Neural cell (in vitro differentiated cells): Measurements from ENCODE around the gene SLC3A2. TPM values are rescaled to one million over a fixed set of nuclear protein-coding genes. Genes with fewer than 3 reads are reported as not detected.

Experiments
- H2AFZ ChIP-seq: fragments of 200-600, 300-800 bp; sonication (generic), shearing (Covaris generic); 2 replicates; pipeline ENCODE4 v1.6.0; 2014; ENCODE audit warnings: low read depth, mild to moderate bottlenecking, antibody characterized with exemption, low read length, moderate library complexity
- H3F3A ChIP-seq: fragments of 200-600 bp; shearing (Covaris generic); 2 replicates; pipeline ENCODE4 v1.6.1; 2016; ENCODE audit warnings: mild to moderate bottlenecking, moderate library complexity, mixed read lengths, antibody characterized with exemption, low read length; ENCODE audit not compliant: insufficient read depth, poor library complexity, severe bottlenecking
- H3K27ac ChIP-seq: fragments of 200-600, 300-800 bp; sonication (generic), shearing (Covaris generic); 2 replicates; pipeline ENCODE4 v1.5.1; 2014; ENCODE audit warnings: mild to moderate bottlenecking, low read length, moderate library complexity
- H3K27me3 ChIP-seq: fragments of 300-800, 200-600 bp; sonication (generic), shearing (Covaris generic); 2 replicates; pipeline ENCODE4 v1.6.0; 2014; ENCODE audit warnings: mild to moderate bottlenecking, low read depth, low read length, moderate library complexity; ENCODE audit not compliant: insufficient read depth
- H3K36me3 ChIP-seq: fragments of 300-800, 200-600 bp; sonication (generic), shearing (Covaris generic); 2 replicates; pipeline ENCODE4 v1.5.1; 2014; ENCODE audit warnings: mild to moderate bottlenecking, antibody characterized with exemption, low read length, moderate library complexity; ENCODE audit not compliant: insufficient read depth
- H3K4me2 ChIP-seq: fragments of 300-800, 200-600 bp; sonication (generic), shearing (Covaris generic); 2 replicates; pipeline ENCODE4 v1.6.0; 2014; ENCODE audit warnings: mild to moderate bottlenecking, low read length
- H3K4me3 ChIP-seq: fragments of 300-800, 200-600 bp; sonication (generic), shearing (Covaris generic); 2 replicates; pipeline ENCODE4 v1.5.1; 2014; ENCODE audit warnings: mild to moderate bottlenecking, low read length, moderate library complexity
- H3K79me2 ChIP-seq: fragments of 200-600 bp; shearing (Covaris generic); replicated peaks from 2 replicates; pipeline ENCODE4 v1.6.0; 2014; ENCODE audit warnings: mild to moderate bottlenecking, low read length, moderate library complexity; ENCODE audit not compliant: insufficient read depth
- H3K9ac ChIP-seq: fragments of 300-800, 200-600 bp; sonication (generic), shearing (Covaris generic); 2 replicates; pipeline ENCODE4 v1.6.1; 2016; ENCODE audit warnings: mild to moderate bottlenecking, low read length, mixed read lengths
- H3K9me2 ChIP-seq: fragments of 200-600 bp; shearing (Covaris generic); 2 replicates; pipeline ENCODE4 v1.6.1; 2016; ENCODE audit warnings: mild to moderate bottlenecking, low read length, mixed read lengths; ENCODE audit not compliant: insufficient read depth
- H3K9me3 ChIP-seq: fragments of 200-600, 300-800 bp; sonication (generic), shearing (Covaris generic); 2 replicates; pipeline ENCODE4 v1.6.1; 2016; ENCODE audit warnings: mild to moderate bottlenecking, mixed run types, low read length, moderate library complexity, mixed read lengths
- H4K20me1 ChIP-seq: fragments of 200-600 bp; shearing (Covaris generic); 2 replicates; pipeline ENCODE4 v1.6.1; 2016; ENCODE audit warnings: mild to moderate bottlenecking, mixed run types; ENCODE audit not compliant: insufficient read depth
- EP300 ChIP-seq: fragments of 450-650 bp; conservative IDR thresholded peaks from 2 replicates; pipeline ENCODE4 v1.6.1; 2014; ENCODE audit warnings: antibody characterized with exemption, mild to moderate bottlenecking, moderate library complexity; ENCODE audit not compliant: poor library complexity, severe bottlenecking
- EZH2 ChIP-seq: fragments of 200-600, 300-800 bp; shearing (Covaris generic), sonication (generic); IDR thresholded peaks from 2 replicates; pipeline ENCODE4 v1.6.1; 2014; ENCODE audit warnings: antibody characterized with exemption, low read length, borderline replicate concordance, mild to moderate bottlenecking; ENCODE audit not compliant: insufficient read depth, poor library complexity, severe bottlenecking
- MXI1 ChIP-seq: fragments of 450-650 bp; conservative IDR thresholded peaks from 2 replicates; pipeline ENCODE4 v1.6.1; 2014; ENCODE audit warnings: antibody characterized with exemption, mild to moderate bottlenecking; ENCODE audit not compliant: poor library complexity, severe bottlenecking
- POLR2AphosphoS5 ChIP-seq: IDR thresholded peaks from 2 replicates; pipeline ENCODE4 v1.6.1; 2012
- RAD21 ChIP-seq: fragments of 450-650 bp; conservative IDR thresholded peaks from 2 replicates; pipeline ENCODE4 v1.6.1; 2014; ENCODE audit warnings: antibody characterized with exemption, mild to moderate bottlenecking, moderate library complexity
- REST ChIP-seq: IDR thresholded peaks from 2 replicates; pipeline ENCODE4 v1.6.1; 2012; ENCODE audit warnings: borderline replicate concordance
- SMC3 ChIP-seq: fragments of 450-650 bp; conservative IDR thresholded peaks from 2 replicates; pipeline ENCODE4 v1.6.1; 2014; ENCODE audit warnings: antibody characterized with exemption, mild to moderate bottlenecking, moderate library complexity; ENCODE audit not compliant: poor library complexity
- TAF1 ChIP-seq: IDR thresholded peaks from 2 replicates; pipeline ENCODE4 v1.6.1; 2012; ENCODE audit warnings: low read depth
- polyA plus RNA-seq: library from polyadenylated mRNA; depleted of rRNA; stranded (reverse); fragments of >200 nt; gene quantifications from 2 replicates; pipeline ENCODE4 v1.2.3, GENCODE V29; 2014
- TF ChIP-seq, protein P1 (sequence below): fragments of 450-650 bp; IDR thresholded peaks from 2 replicates; pipeline ENCODE4 v1.5.1; 2014; ENCODE audit warnings: antibody characterized with exemption, mild to moderate bottlenecking, moderate library complexity; ENCODE audit not compliant: poor library complexity, severe bottlenecking

SLC3A2 gene
- polyA plus RNA-seq, 1 donor from 2014 or later, result 176 TPM

DNA sequence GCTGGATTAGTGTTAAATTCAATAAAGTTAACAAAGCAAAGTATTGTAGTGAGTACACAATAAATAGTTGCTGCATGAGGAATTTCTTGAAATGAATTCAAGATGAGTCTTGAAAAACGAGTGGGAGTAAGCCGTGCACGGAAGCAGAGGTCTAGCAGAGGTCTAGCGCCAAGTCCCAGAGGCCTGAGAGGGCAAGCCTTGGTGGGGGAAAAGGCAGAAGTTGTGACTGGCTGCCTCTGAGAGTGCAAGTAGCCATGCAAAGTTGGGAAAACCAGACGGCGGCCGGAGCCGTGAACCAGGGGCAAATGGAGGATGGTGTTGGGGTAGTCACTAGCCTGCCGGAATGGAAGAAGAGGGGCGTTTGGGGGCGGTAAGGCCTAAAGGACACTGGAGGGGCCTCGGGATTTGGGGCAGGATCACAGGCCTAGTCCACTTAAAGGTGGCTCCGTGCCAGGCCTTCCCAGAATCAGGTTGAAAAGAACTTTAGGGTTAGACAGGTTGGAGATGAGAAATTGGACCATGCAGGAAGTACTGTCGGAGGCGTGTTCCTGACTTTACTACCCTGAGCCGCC is 379 bp upstream of the SLC3A2 start:
- peaks cover 46% of the 10 kb centered on the region for H3K79me2 ChIP-seq
- peak overlapping the region; percentile 99 for H3K9ac ChIP-seq
- no peaks in the 10 kb centered on the region for H3F3A ChIP-seq
- peaks cover 10% of the 10 kb centered on the region for H3K36me3 ChIP-seq
- no peaks in the 10 kb centered on the region for H3K27me3 ChIP-seq
- H4K20me1 ChIP-seq, result no peaks in the 10 kb centered on the region
- H3K4me3 ChIP-seq, result peak overlapping the region; percentile 90
- H3K27ac ChIP-seq, result peak overlapping the region; percentile 99
- H3K4me2 ChIP-seq, result peak overlapping the region; percentile 90
- TF ChIP-seq REST (no peak), TAF1 (no peak), SMC3 (no peak), MXI1 (no peak), RAD21 (no peak), EP300 (no peak), EZH2 (no peak), POLR2AphosphoS5 (no peak)
- TF ChIP-seq, protein P1, sequence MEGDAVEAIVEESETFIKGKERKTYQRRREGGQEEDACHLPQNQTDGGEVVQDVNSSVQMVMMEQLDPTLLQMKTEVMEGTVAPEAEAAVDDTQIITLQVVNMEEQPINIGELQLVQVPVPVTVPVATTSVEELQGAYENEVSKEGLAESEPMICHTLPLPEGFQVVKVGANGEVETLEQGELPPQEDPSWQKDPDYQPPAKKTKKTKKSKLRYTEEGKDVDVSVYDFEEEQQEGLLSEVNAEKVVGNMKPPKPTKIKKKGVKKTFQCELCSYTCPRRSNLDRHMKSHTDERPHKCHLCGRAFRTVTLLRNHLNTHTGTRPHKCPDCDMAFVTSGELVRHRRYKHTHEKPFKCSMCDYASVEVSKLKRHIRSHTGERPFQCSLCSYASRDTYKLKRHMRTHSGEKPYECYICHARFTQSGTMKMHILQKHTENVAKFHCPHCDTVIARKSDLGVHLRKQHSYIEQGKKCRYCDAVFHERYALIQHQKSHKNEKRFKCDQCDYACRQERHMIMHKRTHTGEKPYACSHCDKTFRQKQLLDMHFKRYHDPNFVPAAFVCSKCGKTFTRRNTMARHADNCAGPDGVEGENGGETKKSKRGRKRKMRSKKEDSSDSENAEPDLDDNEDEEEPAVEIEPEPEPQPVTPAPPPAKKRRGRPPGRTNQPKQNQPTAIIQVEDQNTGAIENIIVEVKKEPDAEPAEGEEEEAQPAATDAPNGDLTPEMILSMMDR, result no peak
- H3K9me2 ChIP-seq, result no peaks in the 10 kb centered on the region
- peak overlapping the region; percentile 36 for H2AFZ ChIP-seq
- no peaks in the 10 kb centered on the region for H3K9me3 ChIP-seq

GRCh38 chr11:62881579-62882430 is 1.1 kb downstream of the SLC3A2 start:
- Histone ChIP-seq H3K9me3 (no peaks in the 10 kb centered on the region), H3K36me3 (peaks cover 16% of the 10 kb centered on the region), H3K4me2 (peak overlapping the region; percentile 82), H4K20me1 (no peaks in the 10 kb centered on the region), H3K27me3 (no peaks in the 10 kb centered on the region), H3K79me2 (peaks cover 51% of the 10 kb centered on the region), H3K4me3 (peak overlapping the region; percentile 90), H3F3A (no peaks in the 10 kb centered on the region), H2AFZ (no peak overlapping the region), H3K27ac (peak overlapping the region; percentile 99), H3K9ac (peak overlapping the region; percentile 99), H3K9me2 (no peaks in the 10 kb centered on the region)
- TF ChIP-seq EZH2 (no peak), RAD21 (no peak), POLR2AphosphoS5 (no peak), SMC3 (no peak), REST (no peak), EP300 (no peak), MXI1 (no peak), TAF1 (no peak)
- TF ChIP-seq, protein P1, result no peak
